ENCODE results near the gene CNOT10.
"Not testable (repeated sequence)": the region's sequence is repeated elsewhere in the genome, so short reads cannot be mapped to it uniquely, and the experiment has no call there.

The CNOT10 gene

GRCh38 chr3:32778389-32778788 lies 93.4 kb downstream of the CNOT10 start:
- DNase-seq, result peak; percentile 17

- DNase-seq, result no peak
These were observed 95.2 kb downstream of the CNOT10 start for GRCh38 chr3:32780071-32780734.

GRCh38 chr3:32780735-32781210 lies 95.8 kb downstream of the CNOT10 start:
- DNase-seq, result peak; percentile 32

GRCh38 chr3:32781211-32781968 lies 96.4 kb downstream of the CNOT10 start:
- peak; percentile 78 for DNase-seq

GRCh38 chr3:32781969-32782270 lies 96.9 kb downstream of the CNOT10 start:
- DNase-seq, result not testable (repeated sequence)

GRCh38 chr3:32782407-32782806 lies 97.4 kb downstream of the CNOT10 start:
- DNase-seq, result no peak

- DNase-seq, result no peak
These were observed 106.8 kb downstream of the CNOT10 start for GRCh38 chr3:32791833-32792232.

- DNase-seq, result no peak
These were observed 109.7 kb downstream of the CNOT10 start for GRCh38 chr3:32794487-32795308.

- not testable (repeated sequence) for DNase-seq
These were observed 111.5 kb downstream of the CNOT10 start for GRCh38 chr3:32796384-32796950.

- no peak for DNase-seq
These were observed 112.8 kb downstream of the CNOT10 start for GRCh38 chr3:32797776-32798175.

- DNase-seq, result not testable (repeated sequence)
These were observed 116.5 kb downstream of the CNOT10 start for GRCh38 chr3:32801440-32801839.

GRCh38 chr3:32813180-32813579 lies 128.2 kb downstream of the CNOT10 start:
- no peak for DNase-seq

- no peak for DNase-seq
These were observed 129.4 kb downstream of the CNOT10 start for GRCh38 chr3:32814361-32814760.

GRCh38 chr3:32815841-32816438 lies 131.0 kb downstream of the CNOT10 start:
- no peak for DNase-seq

GRCh38 chr3:32816439-32817256 lies 131.7 kb downstream of the CNOT10 start:
- no peak for DNase-seq

GRCh38 chr3:32817257-32817557 lies 132.2 kb downstream of the CNOT10 start:
- no peak for DNase-seq

- no peak for DNase-seq
These were observed 132.7 kb downstream of the CNOT10 start, which contains the start of gene TRIM71 for GRCh38 chr3:32817558-32818228. Gene TRIM71 (plus strand): TSS chr3:32817997. CDS start chr3:32818081, 84 bp downstream.

- DNase-seq, result no peak
These were observed 133.4 kb downstream of the CNOT10 start for GRCh38 chr3:32818229-32818969.

GRCh38 chr3:32818970-32819511 lies 134.1 kb downstream of the CNOT10 start:
- DNase-seq, result no peak
